ENCODE measurements around the gene LPO. TPM values are rescaled to one million over a fixed set of nuclear protein-coding genes. Genes with fewer than 3 reads are reported as not detected.

The LPO gene
- total and polyA plus RNA-seq, 9 of the 15 experiments (the other 6 are each of a cell fraction or from before 2014, with no cell fraction given): 0.07 to 0.11 TPM; not detected in 7

DNA sequence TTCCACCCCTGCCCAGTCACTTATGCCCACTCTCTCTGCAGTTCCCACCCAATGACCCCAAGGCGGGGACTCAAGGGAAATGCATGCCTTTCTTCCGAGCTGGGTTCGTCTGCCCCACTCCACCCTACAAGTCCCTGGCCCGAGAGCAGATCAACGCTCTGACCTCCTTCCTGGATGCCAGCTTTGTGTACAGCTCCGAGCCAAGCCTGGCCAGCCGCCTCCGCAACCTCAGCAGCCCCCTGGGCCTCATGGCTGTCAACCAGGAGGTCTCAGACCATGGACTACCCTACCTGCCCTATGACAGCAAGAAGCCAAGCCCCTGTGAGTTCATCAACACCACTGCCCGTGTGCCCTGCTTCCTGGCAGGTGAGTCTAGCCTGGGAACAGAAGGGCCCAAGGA, 13.8 kb downstream of the LPO start (continued):
- TF ChIP-seq, protein P1, sequence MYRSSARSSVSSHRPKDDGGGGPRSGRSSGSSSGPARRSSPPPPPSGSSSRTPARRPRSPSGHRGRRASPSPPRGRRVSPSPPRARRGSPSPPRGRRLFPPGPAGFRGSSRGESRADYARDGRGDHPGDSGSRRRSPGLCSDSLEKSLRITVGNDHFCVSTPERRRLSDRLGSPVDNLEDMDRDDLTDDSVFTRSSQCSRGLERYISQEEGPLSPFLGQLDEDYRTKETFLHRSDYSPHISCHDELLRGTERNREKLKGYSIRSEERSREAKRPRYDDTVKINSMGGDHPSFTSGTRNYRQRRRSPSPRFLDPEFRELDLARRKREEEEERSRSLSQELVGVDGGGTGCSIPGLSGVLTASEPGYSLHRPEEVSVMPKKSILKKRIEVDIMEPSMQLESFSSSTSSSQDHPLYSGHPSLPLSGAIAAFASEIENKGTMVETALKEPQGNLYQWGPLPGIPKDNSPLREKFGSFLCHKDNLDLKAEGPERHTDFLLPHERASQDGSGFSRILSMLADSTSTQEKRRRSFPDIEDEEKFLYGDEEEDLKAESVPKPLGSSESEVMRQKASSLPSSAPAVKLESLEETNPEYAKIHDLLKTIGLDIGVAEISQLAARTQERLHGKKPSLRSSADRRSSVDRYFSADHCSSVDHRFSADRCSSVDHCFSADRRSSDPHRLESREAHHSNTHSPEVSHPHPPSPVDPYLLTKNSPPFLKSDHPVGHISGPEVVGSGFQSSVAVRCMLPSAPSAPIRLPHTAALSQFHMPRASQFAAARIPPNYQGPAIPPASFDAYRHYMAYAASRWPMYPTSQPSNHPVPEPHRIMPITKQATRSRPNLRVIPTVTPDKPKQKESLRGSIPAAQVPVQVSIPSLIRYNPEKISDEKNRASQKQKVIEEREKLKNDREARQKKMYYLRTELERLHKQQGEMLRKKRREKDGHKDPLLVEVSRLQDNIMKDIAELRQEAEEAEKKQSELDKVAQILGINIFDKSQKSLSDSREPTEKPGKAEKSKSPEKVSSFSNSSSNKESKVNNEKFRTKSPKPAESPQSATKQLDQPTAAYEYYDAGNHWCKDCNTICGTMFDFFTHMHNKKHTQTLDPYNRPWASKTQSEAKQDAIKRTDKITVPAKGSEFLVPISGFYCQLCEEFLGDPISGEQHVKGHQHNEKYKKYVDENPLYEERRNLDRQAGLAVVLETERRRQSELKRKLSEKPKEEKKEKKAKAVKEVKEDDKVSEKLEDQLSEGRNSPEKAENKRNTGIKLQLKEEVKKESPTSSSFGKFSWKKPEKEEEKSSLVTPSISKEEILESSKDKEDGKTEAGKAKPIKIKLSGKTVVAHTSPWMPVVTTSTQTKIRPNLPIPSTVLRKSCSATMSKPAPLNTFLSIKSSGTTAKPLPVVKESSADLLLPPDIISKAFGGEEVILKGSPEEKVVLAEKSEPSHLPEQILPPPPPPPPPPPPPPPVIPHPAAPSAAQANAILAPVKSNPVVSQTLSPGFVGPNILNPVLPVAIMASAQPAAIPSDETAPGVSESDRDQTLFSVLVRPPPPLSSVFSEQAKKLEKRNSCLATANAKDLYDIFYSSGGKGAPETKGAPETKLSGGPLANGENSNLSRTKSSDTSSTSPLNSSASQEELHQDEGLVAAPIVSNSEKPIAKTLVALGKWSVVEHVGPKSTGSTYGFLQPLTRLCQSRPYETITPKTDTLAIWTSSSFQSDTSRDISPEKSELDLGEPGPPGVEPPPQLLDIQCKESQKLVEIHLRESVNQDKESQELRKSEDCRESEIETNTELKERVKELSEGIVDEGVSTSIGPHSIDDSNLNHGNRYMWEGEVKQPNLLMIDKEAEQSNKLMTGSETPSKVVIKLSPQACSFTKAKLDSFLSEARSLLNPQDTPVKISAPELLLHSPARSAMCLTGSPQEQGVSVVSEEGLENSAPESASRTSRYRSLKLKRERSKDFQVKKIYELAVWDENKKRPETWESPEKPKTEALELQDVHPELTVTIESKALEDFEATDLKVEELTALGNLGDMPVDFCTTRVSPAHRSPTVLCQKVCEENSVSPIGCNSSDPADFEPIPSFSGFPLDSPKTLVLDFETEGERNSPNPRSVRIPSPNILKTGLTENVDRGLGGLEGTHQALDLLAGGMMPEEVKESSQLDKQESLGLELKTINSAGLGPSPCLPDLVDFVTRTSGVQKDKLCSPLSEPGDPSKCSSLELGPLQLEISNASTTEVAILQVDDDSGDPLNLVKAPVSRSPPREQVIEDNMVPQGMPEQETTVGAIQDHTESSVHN (IDR thresholded peaks at IDR 0.05; ENCODE audit: borderline replicate concordance in 1 of 2, low read depth in 1 of 2): no peak
- TF ChIP-seq, protein P2, sequence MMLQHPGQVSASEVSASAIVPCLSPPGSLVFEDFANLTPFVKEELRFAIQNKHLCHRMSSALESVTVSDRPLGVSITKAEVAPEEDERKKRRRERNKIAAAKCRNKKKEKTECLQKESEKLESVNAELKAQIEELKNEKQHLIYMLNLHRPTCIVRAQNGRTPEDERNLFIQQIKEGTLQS (IDR thresholded peaks at IDR 0.05): no peak
- TF ChIP-seq, protein P2 (CRISPR knock-in tag; conservative IDR thresholded peaks at IDR 0.05): no peak
- no peak for TF ChIP-seq DIDO1 (tag; IDR thresholded peaks at IDR 0.05; ENCODE audit: low read depth)
- no peak for TF ChIP-seq ZSCAN32 (CRISPR knock-in tag; IDR thresholded peaks at IDR 0.05)
- TF ChIP-seq HCFC1 (IDR thresholded peaks at IDR 0.05; ENCODE audit: low read depth, low read length): no peak
- no peak for TF ChIP-seq ZKSCAN3 (CRISPR knock-in tag; IDR thresholded peaks at IDR 0.05)
- no peak for TF ChIP-seq PHB (CRISPR knock-in tag; IDR thresholded peaks at IDR 0.05)

Data from K562 (cell line).